GM21526 (cell line): Measurements from ENCODE around the gene DPP10.

Experiments used
- ATAC-seq: cut with Tn5 transposase; IDR thresholded peaks from one replicate; pipeline ENCODE4 v1.9.1; 2021; ENCODE audit warnings: moderate library complexity; ENCODE audit not compliant: unreplicated experiment, low FRiP score

DPP10 gene

GRCh38 chr2:115505331-115505730, 1062.9 kb downstream of the DPP10 start:
- no peak for ATAC-seq

GRCh38 chr2:115520727-115521126, 1078.3 kb downstream of the DPP10 start:
- no peak for ATAC-seq

DNA sequence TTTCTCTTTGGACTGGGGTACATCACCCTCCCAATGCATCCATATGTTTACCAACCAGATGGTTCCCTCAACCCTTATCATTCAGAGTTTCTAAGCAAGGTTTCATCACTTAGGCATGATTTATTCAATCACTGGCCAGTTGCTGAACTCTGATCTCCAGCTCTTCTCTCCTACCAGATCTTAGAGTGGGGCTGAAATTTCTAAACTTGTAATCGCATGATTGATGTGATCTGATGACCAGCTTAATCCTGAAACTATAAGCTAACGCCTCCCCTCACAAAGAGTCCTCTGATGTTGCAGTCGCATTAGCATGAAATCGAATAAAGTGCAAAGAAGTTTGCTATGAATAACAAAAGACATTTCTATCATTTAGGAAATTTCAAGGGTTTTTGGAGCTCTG, 1082.0 kb downstream of the DPP10 start:
- ATAC-seq: no peak

DNA sequence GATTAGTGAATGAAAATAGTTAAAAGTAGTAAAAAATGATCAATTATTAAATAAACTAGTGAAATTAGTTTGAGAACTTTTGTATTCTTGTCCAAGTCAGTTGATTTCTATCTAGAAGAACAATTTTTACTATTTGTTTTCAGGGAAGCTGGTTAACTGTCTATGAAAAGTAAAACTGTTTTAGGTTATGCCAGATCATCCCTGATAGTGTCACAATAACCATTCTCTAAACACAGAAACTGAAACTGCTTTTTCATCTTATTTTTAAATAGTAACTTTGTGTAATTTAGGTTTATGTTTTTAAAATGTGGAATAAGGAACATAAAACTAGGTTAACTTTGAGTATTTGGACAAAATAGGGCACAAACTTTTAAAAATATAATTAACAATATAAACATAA, 1087.2 kb downstream of the DPP10 start:
- no peak for ATAC-seq

DNA sequence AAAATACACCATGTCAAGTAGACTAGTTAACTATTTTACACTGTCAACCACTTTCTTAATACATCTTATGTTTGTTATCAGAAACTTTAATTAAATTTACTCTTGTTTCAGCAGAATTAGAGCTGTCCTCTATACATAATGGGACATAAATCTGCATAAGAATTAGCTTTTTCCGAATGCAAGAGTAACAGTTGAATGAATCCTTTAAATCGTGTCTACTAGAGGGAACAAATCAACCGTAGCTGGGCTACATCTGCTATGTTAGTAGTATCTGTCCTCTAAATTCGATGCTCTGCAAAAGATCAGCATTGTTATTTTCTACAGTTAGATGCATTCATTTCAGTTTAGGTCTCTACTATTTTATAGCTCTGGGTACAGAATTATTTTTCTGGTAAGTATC, 1090.6 kb downstream of the DPP10 start:
- no peak for ATAC-seq

DNA sequence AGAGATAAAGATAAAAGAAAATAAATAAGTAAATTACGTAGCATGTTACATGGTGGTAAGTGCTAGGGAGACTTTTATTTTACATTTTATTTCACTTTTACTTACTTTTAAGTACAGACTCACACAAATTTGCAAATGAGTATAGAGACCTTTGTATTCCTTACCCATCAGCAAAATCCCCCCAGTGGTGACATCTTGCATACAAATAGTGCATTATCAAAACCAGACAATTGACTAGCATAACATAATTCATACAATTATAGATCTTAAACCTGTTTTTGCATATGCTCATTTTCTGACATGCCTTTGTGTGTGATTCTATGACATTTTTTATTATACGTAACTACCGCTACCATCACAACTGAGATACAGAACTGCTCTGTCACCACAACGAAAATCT, 1099.4 kb downstream of the DPP10 start:
- ATAC-seq: no peak

DNA sequence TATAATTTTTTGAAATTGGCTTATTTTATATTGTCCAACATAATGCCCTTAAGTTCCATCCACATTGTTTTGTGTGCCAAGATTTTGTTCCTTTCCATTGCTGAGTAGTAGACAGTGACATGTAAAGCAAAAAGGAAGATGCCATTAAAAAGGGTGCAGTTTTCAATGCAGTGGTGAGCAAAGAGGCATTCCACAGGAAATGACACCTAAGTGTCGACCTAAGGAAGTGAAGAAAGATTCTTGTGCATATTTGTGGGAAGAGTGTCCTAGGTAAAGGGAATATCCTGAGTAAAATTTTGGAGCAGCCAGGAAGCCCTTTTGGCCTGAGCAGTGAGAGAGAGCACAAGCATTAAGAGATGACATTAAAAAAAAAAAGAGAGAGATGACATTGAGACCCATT, 1099.9 kb downstream of the DPP10 start:
- ATAC-seq: no peak

- no peak for ATAC-seq
Measured at GRCh38 chr2:115543024-115543423, 1100.6 kb downstream of the DPP10 start.

DNA sequence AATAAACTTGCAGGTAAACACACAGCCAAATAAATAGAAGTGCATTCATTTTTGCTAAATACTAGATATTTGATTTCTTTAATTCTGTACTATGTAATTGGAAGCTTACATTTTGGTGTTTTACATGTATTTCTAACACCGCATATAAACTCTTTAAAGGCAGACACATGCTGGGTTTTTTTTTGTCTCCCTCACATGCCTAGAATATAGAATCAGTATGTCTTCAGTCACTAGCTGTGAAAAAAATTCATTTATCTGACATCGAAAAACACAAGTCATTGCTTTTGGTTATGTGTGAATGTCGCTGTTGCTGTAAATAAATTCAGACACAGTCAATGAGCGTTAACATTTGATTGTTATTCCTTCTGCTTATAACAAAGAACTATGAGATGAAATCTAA, 1101.0 kb downstream of the DPP10 start:
- ATAC-seq: no peak

GRCh38 chr2:115549611-115550130, 1107.2 kb downstream of the DPP10 start:
- no peak for ATAC-seq

GRCh38 chr2:115552726-115553125, 1110.3 kb downstream of the DPP10 start:
- ATAC-seq: no peak

GRCh38 chr2:115554153-115554552, 1111.7 kb downstream of the DPP10 start:
- no peak for ATAC-seq

DNA sequence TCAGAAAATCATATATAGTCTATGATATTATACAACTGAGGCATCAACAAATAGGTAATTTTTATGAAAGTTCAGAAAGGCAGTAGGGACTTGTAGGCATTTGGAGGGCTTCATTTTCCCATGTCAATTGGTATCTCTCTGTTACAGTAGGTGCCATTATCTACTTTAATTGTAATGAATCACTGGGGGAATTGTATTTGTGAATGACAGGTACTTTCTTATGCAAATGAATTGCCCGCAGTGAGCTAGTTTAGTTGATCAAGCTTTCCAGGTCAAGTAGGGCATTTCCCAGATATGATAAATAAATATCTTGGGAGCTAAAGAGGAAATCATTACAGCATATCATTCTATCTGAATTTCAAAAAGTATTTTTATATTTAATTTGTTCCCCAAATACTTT, 1116.3 kb downstream of the DPP10 start:
- no peak for ATAC-seq

DNA sequence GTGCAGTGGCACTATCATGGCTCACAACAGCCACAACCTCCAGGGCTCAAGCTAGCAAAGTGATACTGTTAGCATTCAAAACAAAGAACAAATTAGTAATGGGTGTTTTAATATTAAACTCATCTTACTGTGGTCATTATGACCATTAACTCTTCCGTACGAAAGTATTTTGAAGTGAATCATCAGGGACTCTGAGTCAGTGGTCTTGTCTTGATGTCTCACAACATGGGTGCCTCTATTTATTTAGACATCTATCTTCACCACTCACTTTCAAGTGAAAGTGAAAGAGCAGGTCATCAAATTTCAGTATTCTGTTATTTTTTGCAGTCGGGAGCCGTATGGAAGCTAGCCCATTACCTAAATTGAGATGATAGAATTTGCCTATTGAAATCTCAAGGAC, 1118.2 kb downstream of the DPP10 start:
- no peak for ATAC-seq

DNA sequence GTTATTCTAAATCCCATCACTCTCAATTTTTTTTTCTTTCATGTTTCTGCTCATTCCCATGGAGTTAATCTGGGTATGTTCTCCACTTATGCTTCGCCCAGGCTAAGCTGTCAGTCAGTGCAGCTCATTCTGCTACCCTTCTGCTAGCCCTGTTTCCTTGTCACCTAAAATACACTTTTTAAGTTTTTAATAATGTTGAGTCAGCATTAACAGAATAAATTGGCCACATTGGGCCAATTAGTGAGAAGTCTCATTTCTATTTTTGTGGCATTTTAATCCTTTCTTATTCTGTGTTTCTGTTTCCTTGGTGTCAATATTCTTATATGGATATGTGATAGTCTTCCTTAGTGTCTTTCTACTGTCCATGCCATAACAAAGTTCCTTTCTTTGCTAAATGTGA, 1126.2 kb downstream of the DPP10 start:
- ATAC-seq: no peak

- ATAC-seq: no peak
Measured at GRCh38 chr2:115569547-115569946, 1127.1 kb downstream of the DPP10 start.

DNA sequence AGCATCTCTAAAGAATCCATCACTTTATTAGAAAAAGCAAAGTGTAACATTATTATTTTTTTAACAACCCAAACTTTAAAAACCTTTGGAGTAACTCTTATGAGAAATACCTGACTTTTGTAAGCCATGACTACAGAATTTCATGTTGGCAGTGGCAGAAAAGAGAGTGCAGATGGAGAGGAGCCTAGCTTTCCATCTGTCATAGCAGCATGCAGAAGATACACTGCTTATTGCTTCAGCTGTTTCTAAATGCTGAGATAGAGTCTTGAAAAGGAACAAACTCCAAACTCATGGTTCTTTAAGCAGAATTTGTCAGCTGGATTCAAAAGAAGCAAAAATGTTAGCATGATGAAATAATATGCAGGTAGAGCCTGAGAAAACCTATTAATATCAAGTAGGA, 1130.3 kb downstream of the DPP10 start:
- no peak for ATAC-seq

- no peak for ATAC-seq
Measured at GRCh38 chr2:115573756-115574155, 1131.3 kb downstream of the DPP10 start.

DNA sequence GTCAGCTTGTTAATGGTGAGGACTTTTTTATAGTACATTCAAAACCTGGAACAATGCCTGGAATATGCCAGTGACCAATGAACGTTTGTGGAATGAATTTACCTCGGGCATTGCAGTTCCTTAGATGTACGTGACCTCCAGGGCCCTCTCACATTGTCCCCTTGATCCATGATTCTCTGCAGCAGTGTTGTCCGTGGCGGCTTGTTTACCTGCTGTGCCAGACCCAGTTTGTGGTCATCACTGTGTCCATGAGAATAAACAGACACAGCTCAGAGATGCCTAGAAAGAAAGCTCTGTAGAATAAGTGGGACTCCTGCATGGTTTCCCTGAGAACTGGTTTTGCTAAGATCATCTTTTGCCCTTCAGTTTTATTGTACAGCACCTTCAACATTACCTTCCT, 1132.2 kb downstream of the DPP10 start:
- ATAC-seq: no peak

DNA sequence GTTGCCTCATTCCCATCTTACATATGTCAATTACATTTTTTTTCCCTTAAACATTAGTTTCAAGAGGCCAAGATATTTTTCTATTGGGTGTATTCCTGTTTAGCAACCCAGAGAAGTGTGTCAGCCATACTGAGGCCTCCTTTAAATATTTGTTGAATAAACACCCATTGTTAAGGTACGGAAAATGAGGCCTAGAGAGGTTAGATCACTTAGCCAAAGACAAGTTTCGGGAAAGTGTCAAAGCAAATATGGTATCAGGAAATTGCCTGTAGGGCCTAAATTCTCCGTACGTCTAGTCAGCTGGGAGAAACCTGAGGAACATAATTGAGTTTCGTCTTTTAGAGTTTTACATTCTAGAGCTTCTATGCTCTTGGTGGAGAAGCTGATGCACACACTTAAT, 1138.3 kb downstream of the DPP10 start:
- no peak for ATAC-seq

DNA sequence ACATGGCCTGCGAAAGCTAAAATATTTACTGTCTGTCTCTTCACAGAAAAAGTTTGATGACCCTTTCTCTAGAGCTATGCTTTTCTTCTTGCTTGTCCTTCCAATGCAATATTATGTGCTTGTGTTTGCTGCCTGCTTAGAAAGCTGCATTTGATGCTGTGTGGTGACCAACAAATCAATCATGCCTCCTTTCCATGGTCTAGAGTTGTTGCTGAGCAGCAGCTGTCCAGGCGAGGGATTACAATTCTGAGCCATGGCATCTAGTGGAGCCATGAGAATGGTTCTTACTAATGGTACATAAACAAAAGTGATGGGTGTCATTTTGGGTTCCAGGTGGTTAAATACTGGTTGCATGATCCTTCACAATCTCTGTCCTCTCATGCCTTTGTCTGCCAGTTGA, 1142.1 kb downstream of the DPP10 start:
- no peak for ATAC-seq

DNA sequence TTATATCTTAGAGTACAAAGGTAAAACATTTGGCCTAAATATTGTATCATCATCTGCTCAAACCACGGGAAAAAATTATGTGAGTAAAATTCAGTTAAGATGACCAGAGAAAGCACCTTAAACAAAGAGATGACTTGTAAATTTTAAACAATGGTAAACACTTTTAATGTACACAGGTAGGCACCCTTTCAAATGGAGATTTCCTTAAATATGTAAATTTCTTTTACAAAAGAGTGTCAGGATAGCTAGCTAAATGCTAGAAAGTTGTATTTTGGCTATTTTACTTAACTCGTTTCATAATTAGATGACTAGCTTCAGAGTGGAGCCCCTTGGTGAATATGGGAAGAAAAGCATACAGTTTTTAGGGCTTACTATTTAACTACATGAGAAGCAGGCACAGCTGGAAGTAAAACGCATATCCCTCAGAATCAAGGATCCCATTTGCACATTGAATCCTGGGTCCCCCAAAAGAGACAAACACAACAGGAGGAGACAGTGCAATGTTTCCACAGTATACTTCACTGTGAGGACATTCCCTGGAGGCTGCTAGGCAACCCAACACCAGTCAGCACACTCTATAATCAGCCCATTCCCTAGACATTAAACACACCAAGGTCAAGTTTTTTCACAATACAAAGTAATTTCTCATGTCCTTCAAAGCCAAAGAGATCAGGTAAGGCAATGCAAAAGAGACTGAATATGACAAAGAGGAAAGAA, 1154.4 kb downstream of the DPP10 start:
- ATAC-seq: no peak

GRCh38 chr2:115603285-115603684, 1160.8 kb downstream of the DPP10 start:
- no peak for ATAC-seq
